ENCODE measurements around the gene RAET1G. TPM values are rescaled to one million over a fixed set of nuclear protein-coding genes. Genes with fewer than 3 reads are reported as not detected.

RAET1G gene
- total and polyA plus RNA-seq, 2 donors (not counting 3 experiments of a cell fraction or from before 2014, with no cell fraction given): 1.6 to 2.1 TPM

GRCh38 chr6:149939909-149940671, 17.2 kb upstream of the RAET1G start:
- Histone ChIP-seq H3K4me3 (replicated peaks in 1 of 3; ENCODE audit: insufficient read depth in 1 of 3, low read depth in 1 of 3, low read length in 3 of 3) (no peak overlapping the region), H3K4me1 (ENCODE audit: control insufficient read depth, extremely low read depth, insufficient read depth, low read length) (peaks cover 14% of the 10 kb centered on the region), H3K9me1 (replicated peaks; ENCODE audit: control insufficient read depth, extremely low read depth, insufficient read depth, low read length) (no peaks in the 10 kb centered on the region), H3K27me3 (ENCODE audit: control insufficient read depth in 2 of 2, insufficient read depth in 2 of 2, low read length in 2 of 2) (peaks cover 41 to 53% of the 10 kb centered on the region in 2 experiments), H3K79me2 (ENCODE audit: control insufficient read depth, insufficient read depth, low read length) (no peaks in the 10 kb centered on the region), H2AFZ (ENCODE audit: low read depth, low read length) (no peak overlapping the region), H3K9me3 (replicated peaks; ENCODE audit: control insufficient read depth, insufficient read depth, low read length) (no peaks in the 10 kb centered on the region), H3K27ac (ENCODE audit: insufficient read depth, low read depth, low read length) (no peak overlapping the region), H3K9ac (replicated peaks; ENCODE audit: extremely low read depth, insufficient read depth, low read length) (no peak overlapping the region), H4K20me1 (replicated peaks; ENCODE audit: control insufficient read depth, extremely low read depth, insufficient read depth, low read length) (no peaks in the 10 kb centered on the region), H3K4me2 (ENCODE audit: insufficient read depth, low read length) (no peak overlapping the region), H3K36me3 (ENCODE audit: control insufficient read depth in 2 of 2, extremely low read depth in 1 of 2, insufficient read depth in 2 of 2, low read length in 2 of 2) (no peaks in the 10 kb centered on the region)
- no peak for FAIRE-seq
- no TSS peak for BruUV-seq (replicated peaks)
- TF ChIP-seq EZH2 (IDR thresholded peaks at IDR 0.05; ENCODE audit: borderline replicate concordance, low read depth, low read length, severe bottlenecking): no peak
- no peak for TF ChIP-seq POLR2A (IDR thresholded peaks at IDR 0.05; ENCODE audit: low read depth, low read length)
- no peak for TF ChIP-seq JUN (IDR thresholded peaks at IDR 0.05; ENCODE audit: borderline replicate concordance, insufficient read depth, insufficient read length, low read depth)
- no peak for TF ChIP-seq GATA2 (IDR thresholded peaks at IDR 0.05; ENCODE audit: insufficient read depth, insufficient read length, low read depth, low read length)
- no peak for TF ChIP-seq FOS (IDR thresholded peaks at IDR 0.05; ENCODE audit: borderline replicate concordance, insufficient read depth, low read length)
- no peak for TF ChIP-seq POLR2AphosphoS5 (IDR thresholded peaks at IDR 0.05; ENCODE audit: insufficient read depth, low read depth, low read length)
- TF ChIP-seq MYC (IDR thresholded peaks at IDR 0.05; ENCODE audit: low read depth, low read length): no peak
- TF ChIP-seq MAX (IDR thresholded peaks at IDR 0.05; ENCODE audit: insufficient read depth, insufficient read length): no peak
- dilution Hi-C loops (cut with MboI; ENCODE audit: extremely low pct_ligation_motif_present, low sequenced_read_pairs) (no loop called here), intact Hi-C loops (cut with micrococcal nuclease) (loop anchor here (2.0 kb wide), 1 partner anchor 21 kb away; no protein-coding TSS in a partner anchor)
- ChIA-PET CTCF (interaction anchor here (0.8 to 1.3 kb wide), 3 partner anchors 16 to 77 kb away, joined by 3 to 8 read pairs (median 3); no protein-coding TSS in a partner anchor), POLR2A (no interaction called here)
- DNase-seq (ENCODE audit: low read depth, low spot score): no peak

Data from endothelial cell of umbilical vein (primary cell).